H9 (cell line): ENCODE results near the gene TNFRSF4. TPM values are rescaled to one million over a fixed set of nuclear protein-coding genes. Genes with fewer than 3 reads are reported as not detected.

Experiments used
- DNase-seq: peaks from one replicate; pipeline ENCODE4 v3.0.0-alpha.2; 2017
- H2AFZ ChIP-seq: one replicate; pipeline ENCODE4 v1.6.1; 2013; ENCODE audit warnings: mild to moderate bottlenecking, low read length, control low read depth, moderate library complexity
- H2AK5ac ChIP-seq: 2 replicates; pipeline ENCODE4 v1.6.1; 2013; ENCODE audit warnings: low read length, control low read depth, mixed read lengths; ENCODE audit not compliant: insufficient read length
- H2BK120ac ChIP-seq: one replicate; pipeline ENCODE4 v1.6.1; 2013; ENCODE audit warnings: low read depth, mild to moderate bottlenecking, low read length, control low read depth, inconsistent platforms; ENCODE audit not compliant: poor library complexity, severe bottlenecking
- H2BK12ac ChIP-seq: 2 replicates; pipeline ENCODE4 v1.6.1; 2013; ENCODE audit warnings: low read length, control low read depth, mixed read lengths, low read depth; ENCODE audit not compliant: insufficient read length
- H2BK15ac ChIP-seq: 2 replicates; pipeline ENCODE4 v1.6.1; 2013; ENCODE audit warnings: low read depth, low read length, control low read depth
- H2BK20ac ChIP-seq: one replicate; pipeline ENCODE4 v1.6.1; 2013; ENCODE audit warnings: low read depth, mild to moderate bottlenecking, low read length, control low read depth, inconsistent platforms; ENCODE audit not compliant: poor library complexity, severe bottlenecking
- H2BK5ac ChIP-seq: 2 replicates; pipeline ENCODE4 v1.6.1; 2013; ENCODE audit warnings: low read length, control low read depth, mixed read lengths; ENCODE audit not compliant: insufficient read length
- H3K14ac ChIP-seq: 2 replicates; pipeline ENCODE4 v1.6.1; 2013; ENCODE audit warnings: low read length, control low read depth; ENCODE audit not compliant: insufficient read depth
- H3K18ac ChIP-seq: 2 replicates; pipeline ENCODE4 v1.6.1; 2013; ENCODE audit warnings: low read depth, mild to moderate bottlenecking, mixed read lengths, low read length, control low read depth; ENCODE audit not compliant: insufficient read length
- H3K23ac ChIP-seq: 2 replicates; pipeline ENCODE4 v1.6.1; 2013; ENCODE audit warnings: low read length, control low read depth, mixed read lengths, low read depth; ENCODE audit not compliant: insufficient read length
- H3K23me2 ChIP-seq: 2 replicates; pipeline ENCODE4 v1.6.1; 2013; ENCODE audit warnings: low read depth, mild to moderate bottlenecking, mixed read lengths, low read length, control low read depth; ENCODE audit not compliant: insufficient read length, poor library complexity, severe bottlenecking
- H3K27ac ChIP-seq: 2 replicates; pipeline ENCODE4 v1.5.1; 2013; ENCODE audit warnings: low read length, control low read depth, mixed read lengths, low read depth; ENCODE audit not compliant: insufficient read length
- H3K27me3 ChIP-seq: 2 replicates; pipeline ENCODE4 v1.6.1; 2013; ENCODE audit warnings: low read length, control low read depth, inconsistent platforms; ENCODE audit not compliant: insufficient read depth
- H3K4ac ChIP-seq: 2 replicates; pipeline ENCODE4 v1.6.1; 2013; ENCODE audit warnings: low read depth, mild to moderate bottlenecking, control low read depth, inconsistent platforms, low read length, moderate library complexity
- H3K4me1 ChIP-seq: 2 replicates; pipeline ENCODE4 v1.6.1; 2013; ENCODE audit warnings: low read length, control low read depth, inconsistent platforms; ENCODE audit not compliant: insufficient read depth
- H3K4me2 ChIP-seq: 2 replicates; pipeline ENCODE4 v1.6.1; 2013; ENCODE audit warnings: low read length, control low read depth, mixed read lengths; ENCODE audit not compliant: insufficient read length, insufficient read depth
- H3K56ac ChIP-seq: 2 replicates; pipeline ENCODE4 v1.6.1; 2013; ENCODE audit warnings: low read depth, mild to moderate bottlenecking, mixed read lengths, low read length, control low read depth; ENCODE audit not compliant: insufficient read length
- H3K79me1 ChIP-seq: 2 replicates; pipeline ENCODE4 v1.6.1; 2013; ENCODE audit warnings: low read depth, mild to moderate bottlenecking, moderate library complexity, low read length, control low read depth, inconsistent platforms; ENCODE audit not compliant: insufficient read depth, poor library complexity, severe bottlenecking
- H3K79me2 ChIP-seq: 2 replicates; pipeline ENCODE4 v1.6.1; 2013; ENCODE audit warnings: low read length, control low read depth, inconsistent platforms; ENCODE audit not compliant: insufficient read depth
- H3K9ac ChIP-seq: 2 replicates; pipeline ENCODE4 v1.6.1; 2013; ENCODE audit warnings: low read length, control low read depth, mixed read lengths; ENCODE audit not compliant: insufficient read length; ENCODE audit errors: extremely low read depth
- H3K9me3 ChIP-seq: one replicate; pipeline ENCODE4 v1.6.1; 2013; ENCODE audit warnings: low read depth, low read length, inconsistent platforms; ENCODE audit not compliant: control insufficient read depth
- H3T11ph ChIP-seq: one replicate; pipeline ENCODE4 v1.6.1; 2013; ENCODE audit warnings: mild to moderate bottlenecking, low read length, control low read depth, inconsistent platforms
- H4K20me1 ChIP-seq: one replicate; pipeline ENCODE4 v1.6.1; 2013; ENCODE audit not compliant: control insufficient read depth, insufficient read length, insufficient read depth
- H4K5ac ChIP-seq: 2 replicates; pipeline ENCODE4 v1.6.1; 2013; ENCODE audit warnings: low read depth, mild to moderate bottlenecking, mixed read lengths, low read length, control low read depth; ENCODE audit not compliant: insufficient read length
- H4K8ac ChIP-seq: replicated peaks from 2 replicates; pipeline ENCODE4 v1.6.1; 2013; ENCODE audit warnings: low read length, control low read depth, mixed read lengths, low read depth; ENCODE audit not compliant: insufficient read length
- H4K91ac ChIP-seq: 2 replicates; pipeline ENCODE4 v1.6.1; 2013; ENCODE audit warnings: low read depth, mild to moderate bottlenecking, moderate library complexity, mixed read lengths, low read length, control low read depth; ENCODE audit not compliant: insufficient read length
- H3K27ac Mint-ChIP-seq, 3 experiments: 2 replicates in 2 of 3; 3 replicates in 1 of 3; pipeline ENCODE4 v1.8.0; 2020 to 2021; ENCODE audit warnings: mixed read lengths in 3 of 3, mild to moderate bottlenecking in 1 of 3, moderate library complexity in 1 of 3
- H3K27me3 Mint-ChIP-seq: 2 replicates; pipeline ENCODE4 v1.8.0; 2021; ENCODE audit warnings: low read depth, mild to moderate bottlenecking, moderate library complexity, mixed read lengths
- H3K36me3 Mint-ChIP-seq, 3 experiments: 2 replicates in 2 of 3; 3 replicates in 1 of 3; pipeline ENCODE4 v1.8.0; 2020 to 2021; ENCODE audit warnings: low read depth in 3 of 3, mixed read lengths in 3 of 3; ENCODE audit not compliant: insufficient read depth in 1 of 3
- H3K4me1 Mint-ChIP-seq, 2 experiments: 2 replicates each; pipeline ENCODE4 v1.8.0; 2020; ENCODE audit warnings: mixed read lengths in 2 of 2
- H3K4me3 Mint-ChIP-seq, 2 experiments: 2 replicates in 1 of 2; 3 replicates in 1 of 2; pipeline ENCODE4 v1.8.0; 2020 to 2021; ENCODE audit warnings: mild to moderate bottlenecking in 2 of 2, mixed read lengths in 2 of 2, moderate library complexity in 1 of 2
- H3K9me3 Mint-ChIP-seq, 2 experiments: 2 replicates in 1 of 2; 3 replicates in 1 of 2; pipeline ENCODE4 v1.8.0; 2020; ENCODE audit warnings: mild to moderate bottlenecking in 2 of 2, mixed read lengths in 2 of 2, moderate library complexity in 1 of 2
- CTCF ChIP-seq: fragments of 200-600 bp; sonication (generic); conservative IDR thresholded peaks from 3 replicates; pipeline ENCODE4 v1.8.0; 2021; ENCODE audit warnings: antibody characterized with exemption, mild to moderate bottlenecking
- WGBS: extraction: QIAGEN DNeasy Blood & Tissue Kit; methylation state at CpG from one replicate; pipeline ENCODE4 v1.1.7; 2013; ENCODE audit warnings: missing lambda C conversion rate, low lambda C conversion rate, mixed read lengths; ENCODE audit not compliant: insufficient read length; ENCODE audit errors: extremely low coverage; 5-methylcytosine and 5-hydroxymethylcytosine counted together
- total RNA-seq: library from RNA; stranded (reverse); gene quantifications from 2 replicates; pipeline ENCODE4 v1.2.1, GENCODE V29; 2021

TNFRSF4 gene
- total RNA-seq, 1 experiment from 2014 or later = 0.24 TPM

DNA sequence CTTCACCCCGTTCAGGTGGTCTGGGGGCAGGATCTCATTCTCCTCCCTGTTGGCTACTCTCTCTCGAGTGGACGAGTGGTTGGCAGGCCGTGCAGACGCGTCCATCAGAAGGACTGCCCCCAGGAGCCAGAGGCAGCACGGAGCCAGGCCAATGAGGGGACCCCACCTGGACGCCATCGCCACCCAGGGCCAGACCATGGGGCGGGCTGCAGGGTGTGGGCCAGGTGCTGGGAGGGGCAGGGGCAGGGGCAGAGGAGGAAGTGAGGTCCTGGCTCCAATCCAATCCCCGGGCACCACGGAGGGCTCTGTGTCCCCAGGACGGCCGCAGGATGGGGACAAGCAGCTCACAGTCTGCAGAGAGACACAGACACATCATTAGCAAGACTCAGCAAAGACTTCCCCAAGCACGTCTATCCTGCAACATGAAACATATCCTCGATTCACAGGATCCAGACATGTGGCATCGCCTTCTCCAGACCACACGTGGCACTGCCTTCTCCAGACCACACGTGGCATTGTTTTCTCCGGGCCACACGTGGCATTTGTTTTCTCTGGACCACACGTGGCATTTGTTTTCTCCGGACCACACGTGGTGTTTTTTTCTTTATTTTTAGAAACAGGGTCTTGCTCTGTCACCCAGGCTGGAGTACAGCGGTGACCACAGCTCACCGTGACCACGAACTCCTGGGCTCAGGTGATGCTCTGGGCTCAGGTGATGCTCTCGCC, 14.8 kb upstream of the TNFRSF4 start:
- Histone ChIP-seq H4K8ac (no peak overlapping the region), H2BK120ac (no peak overlapping the region), H3K79me1 (peaks cover 2% of the 10 kb centered on the region), H3K4ac (no peak overlapping the region), H3K23ac (no peak overlapping the region), H2BK5ac (no peak overlapping the region), H3K9me3 (no peaks in the 10 kb centered on the region), H3K14ac (no peak overlapping the region), H3K56ac (no peak overlapping the region), H3K23me2 (peaks cover 6% of the 10 kb centered on the region), H2BK15ac (no peak overlapping the region), H4K91ac (no peak overlapping the region), H4K5ac (no peak overlapping the region), H4K20me1 (no peaks in the 10 kb centered on the region), H3T11ph (no peak overlapping the region), H2BK20ac (no peak overlapping the region), H3K4me2 (no peak overlapping the region), H3K79me2 (peaks cover 2% of the 10 kb centered on the region; the same call in 1 of the 2 replicates), H3K27me3 (no peaks in the 10 kb centered on the region), H3K4me1 (no peaks in the 10 kb centered on the region), H2BK12ac (no peak overlapping the region), H3K18ac (no peak overlapping the region), H2AK5ac (no peak overlapping the region), H3K9ac (no peak overlapping the region), H2AFZ (no peak overlapping the region), H3K27ac (no peak overlapping the region)
- H3K36me3 Mint-ChIP-seq = peaks cover 17 to 46% (median 42%) of the 10 kb centered on the region in 3 experiments
- no peaks in the 10 kb centered on the region for H3K27me3 Mint-ChIP-seq
- H3K4me1 Mint-ChIP-seq = peaks cover 11 to 15% of the 10 kb centered on the region in 2 experiments
- H3K4me3 Mint-ChIP-seq = no peak overlapping the region; a peak in 1 of 5 replicates
- WGBS = no CpG with 5 or more reads among the region's 28 CpGs
- no peak overlapping the region; a peak in 1 of 7 replicates for H3K27ac Mint-ChIP-seq
- TF ChIP-seq CTCF = no peak
- H3K9me3 Mint-ChIP-seq = peaks cover 0 to 4% of the 10 kb centered on the region in 2 experiments; a peak in 1 of 5 replicates
- no peak for DNase-seq
